Large intestine (tissue), 12 donors: ENCODE results near the gene TMEM109. TPM values are rescaled to one million over a fixed set of nuclear protein-coding genes. Genes with fewer than 3 reads are reported as not detected.

Experiments used
- DNase-seq, 2 donors: peaks; one replicate each; pipeline versions ENCODE4 v3.0.0 to v3.0.0-alpha.2; 2013
- H3K27ac ChIP-seq: one replicate; pipeline ENCODE4 v1.5.1; 2013; ENCODE audit warnings: low read length
- H3K27me3 ChIP-seq: 2 replicates; pipeline ENCODE4 v1.6.1; 2013; ENCODE audit warnings: low read length; ENCODE audit not compliant: control insufficient read depth, insufficient read depth
- H3K36me3 ChIP-seq: 2 replicates; pipeline ENCODE4 v1.6.1; 2013; ENCODE audit warnings: low read length; ENCODE audit not compliant: control insufficient read depth, insufficient read depth
- H3K4me1 ChIP-seq: one replicate; pipeline ENCODE4 v1.6.1; 2013; ENCODE audit warnings: low read length; ENCODE audit not compliant: control insufficient read depth, insufficient read depth
- H3K4me3 ChIP-seq: one replicate; pipeline ENCODE4 v1.5.1; 2013; ENCODE audit warnings: low read length
- H3K9me3 ChIP-seq: one replicate; pipeline ENCODE4 v1.6.1; 2013; ENCODE audit warnings: mild to moderate bottlenecking, low read depth, low read length, moderate library complexity; ENCODE audit not compliant: control insufficient read depth
- WGBS: methylation state at CpG from one replicate; pipeline ENCODE4 v1.1.5; 2013; ENCODE audit warnings: low lambda C conversion rate; ENCODE audit not compliant: insufficient coverage; 5-methylcytosine and 5-hydroxymethylcytosine counted together
- long read RNA-seq, 11 donors: transcript quantifications; one replicate each; lab custom pipeline, GENCODE V29; 2026
- polyA plus RNA-seq: library from polyadenylated mRNA; unstranded; fragments of 120-200 nt; gene quantifications from one replicate; pipeline ENCODE4 v1.2.1, GENCODE V29; 2013

TMEM109 gene
- polyA plus RNA-seq = 42.2 TPM
- long read RNA-seq, donor 1, transcript TMEM109-201 (4 exons, 2,413 nt) = major isoform, 12 of 19 reads
- long read RNA-seq, donor 1, partial matches to known transcripts = 7 of 19 reads
- long read RNA-seq, donor 1, other reads (novel, unspliced or antisense) = 0 of 19 reads
- long read RNA-seq, donor 2, transcript TMEM109-201 (4 exons, 2,413 nt) = major isoform, 29 of 37 reads
- long read RNA-seq, donor 2, partial matches to known transcripts = 6 of 37 reads
- long read RNA-seq, donor 2, other reads (novel, unspliced or antisense) = 0 of 37 reads
- long read RNA-seq, donor 3 = 0 reads
- long read RNA-seq, donor 4 = 0 reads
- long read RNA-seq, donor 5, transcript TMEM109-201 (4 exons, 2,413 nt) = major isoform, 11 of 11 reads
- long read RNA-seq, donor 5, partial matches to known transcripts = 0 of 11 reads
- long read RNA-seq, donor 5, other reads (novel, unspliced or antisense) = 0 of 11 reads
- long read RNA-seq, donor 6, transcript TMEM109-201 (4 exons, 2,413 nt) = major isoform, 19 of 28 reads
- long read RNA-seq, donor 6, partial matches to known transcripts = 7 of 28 reads
- long read RNA-seq, donor 6, other reads (novel, unspliced or antisense) = 0 of 28 reads
- long read RNA-seq, donor 7, transcript TMEM109-201 (4 exons, 2,413 nt) = major isoform, 17 of 36 reads
- long read RNA-seq, donor 7, partial matches to known transcripts = 18 of 36 reads
- long read RNA-seq, donor 7, other reads (novel, unspliced or antisense) = 0 of 36 reads
- long read RNA-seq, donor 8, transcript TMEM109-201 (4 exons, 2,413 nt) = major isoform, 24 of 55 reads
- long read RNA-seq, donor 8, partial matches to known transcripts = 28 of 55 reads
- long read RNA-seq, donor 8, other reads (novel, unspliced or antisense) = 0 of 55 reads
- long read RNA-seq, donor 9, transcript TMEM109-201 (4 exons, 2,413 nt) = major isoform, 16 of 20 reads
- long read RNA-seq, donor 9, partial matches to known transcripts = 0 of 20 reads
- long read RNA-seq, donor 9, other reads (novel, unspliced or antisense) = 0 of 20 reads
- long read RNA-seq, donor 10, transcript TMEM109-201 (4 exons, 2,413 nt) = major isoform, 18 of 31 reads
- long read RNA-seq, donor 10, partial matches to known transcripts = 12 of 31 reads
- long read RNA-seq, donor 10, other reads (novel, unspliced or antisense) = 0 of 31 reads
- long read RNA-seq, donor 11, transcript TMEM109-201 (4 exons, 2,413 nt) = major isoform, 22 of 24 reads
- long read RNA-seq, donor 11, partial matches to known transcripts = 0 of 24 reads
- long read RNA-seq, donor 11, other reads (novel, unspliced or antisense) = 0 of 24 reads

GRCh38 chr11:60913793-60914632 is at the start of gene TMEM109:
Gene TMEM109, plus strand, starts transcription at chr11:60914158. Its CDS starts 5,536 bp downstream, at chr11:60919694.
- Histone ChIP-seq H3K27ac (peak within 1 kb of the TSS; percentile 87), H3K27me3 (peaks cover 4% of the 10 kb centered on the region), H3K4me3 (peak within 1 kb of the TSS; percentile 71), H3K36me3 (peaks cover 2% of the 10 kb centered on the region), H3K4me1 (peaks cover 20% of the 10 kb centered on the region), H3K9me3 (no peaks in the 10 kb centered on the region)
- WGBS = 0% methylated on average over 4 of the region's 70 CpGs
- DNase-seq = peak; percentile 84 to 93

- DNase-seq = no peak
- Histone ChIP-seq H3K27me3 (no peaks in the 10 kb centered on the region), H3K4me3 (no peak overlapping the region), H3K4me1 (no peaks in the 10 kb centered on the region), H3K9me3 (no peaks in the 10 kb centered on the region), H3K36me3 (no peaks in the 10 kb centered on the region), H3K27ac (no peak overlapping the region)
- WGBS = 83% methylated on average over 2 of the region's 7 CpGs
These were observed 49.0 kb upstream of the TMEM109 start for GRCh38 chr11:60864856-60865513.

- WGBS = no CpG with 5 or more reads among the region's 13 CpGs
- Histone ChIP-seq H3K27ac (no peak within 1 kb of the TSS), H3K4me1 (no peaks in the 10 kb centered on the region), H3K36me3 (no peaks in the 10 kb centered on the region), H3K27me3 (no peaks in the 10 kb centered on the region), H3K4me3 (no peak within 1 kb of the TSS), H3K9me3 (no peaks in the 10 kb centered on the region)
- DNase-seq = no peak
These were observed 46.8 kb upstream of the TMEM109 start, which contains the start of gene ZP1 for GRCh38 chr11:60866911-60867870. Gene ZP1, plus strand, starts transcription at chr11:60867542. Its CDS starts 20 bp downstream, at chr11:60867562.

- no CpG with 5 or more reads among the region's 10 CpGs for WGBS
These were observed 45.9 kb upstream of the TMEM109 start for GRCh38 chr11:60867871-60868681.

GRCh38 chr11:60868682-60869450 is 45.1 kb upstream of the TMEM109 start:
- H3K27me3 ChIP-seq = no peaks in the 10 kb centered on the region
- WGBS = no CpG with 5 or more reads among the region's 10 CpGs
- no peaks in the 10 kb centered on the region for H3K4me1 ChIP-seq
- no peaks in the 10 kb centered on the region for H3K36me3 ChIP-seq
- no peak overlapping the region for H3K27ac ChIP-seq
- no peaks in the 10 kb centered on the region for H3K9me3 ChIP-seq
- no peak overlapping the region for H3K4me3 ChIP-seq
- no peak for DNase-seq

More at GRCh38 chr11:60867871-60868681, 45.9 kb upstream of the TMEM109 start:
- H3K27me3 ChIP-seq = no peaks in the 10 kb centered on the region
- no peak overlapping the region for H3K4me3 ChIP-seq
- no peaks in the 10 kb centered on the region for H3K9me3 ChIP-seq
- no peaks in the 10 kb centered on the region for H3K4me1 ChIP-seq
- H3K27ac ChIP-seq = no peak overlapping the region
- DNase-seq = no peak
- H3K36me3 ChIP-seq = no peaks in the 10 kb centered on the region

- no peak for DNase-seq
- Histone ChIP-seq H3K36me3 (no peaks in the 10 kb centered on the region), H3K27me3 (no peaks in the 10 kb centered on the region), H3K9me3 (no peaks in the 10 kb centered on the region), H3K4me3 (no peak overlapping the region), H3K4me1 (no peaks in the 10 kb centered on the region), H3K27ac (no peak overlapping the region)
- WGBS = no CpG with 5 or more reads among the region's 7 CpGs
These were observed 44.5 kb upstream of the TMEM109 start for GRCh38 chr11:60869451-60869825.

- no peaks in the 10 kb centered on the region for H3K27me3 ChIP-seq
- DNase-seq = peak in 1 of 2 donors; percentile 48
- WGBS = no CpG with 5 or more reads among the region's 3 CpGs
- H3K27ac ChIP-seq = no peak overlapping the region
- H3K36me3 ChIP-seq = no peaks in the 10 kb centered on the region
- H3K4me3 ChIP-seq = no peak overlapping the region
- no peaks in the 10 kb centered on the region for H3K9me3 ChIP-seq
- peaks cover 4% of the 10 kb centered on the region for H3K4me1 ChIP-seq
These were observed 43.7 kb upstream of the TMEM109 start for GRCh38 chr11:60870276-60870675.
